HEK293T (cell line): ENCODE results near the gene TARS3.
"Not testable (repeated sequence)": the region's sequence is repeated elsewhere in the genome, so short reads cannot be mapped to it uniquely, and the experiment has no call there.

Source experiments
- CTCF ChIA-PET: fragments of 350-600 bp; formaldehyde crosslinking; extraction: SDS; loops from one replicate; lab custom pipeline; 2021; ENCODE audit warnings: antibody characterized with exemption, inconsistent platforms; lab: Yijun Ruan, JAX
- POLR2A ChIA-PET: fragments of 350-600 bp; formaldehyde crosslinking; extraction: SDS; loops from one replicate; lab custom pipeline; 2020; ENCODE audit warnings: antibody characterized with exemption, inconsistent platforms; lab: Yijun Ruan, JAX
- DNase-seq: peaks from one replicate; pipeline ENCODE4 v3.0.0; 2012; ENCODE audit warnings: mixed read lengths; ENCODE audit errors: extremely low spot score
- ARNT ChIP-seq: fragments of 450-650 bp; IDR thresholded peaks from 2 replicates; pipeline ENCODE4 v1.6.1; 2017; ENCODE audit warnings: mild to moderate bottlenecking
- BHLHE40 ChIP-seq: fragments of 450-650 bp; IDR thresholded peaks from 2 replicates; pipeline ENCODE4 v1.6.1; 2016; ENCODE audit warnings: mild to moderate bottlenecking, moderate library complexity, borderline replicate concordance
- CTBP1 ChIP-seq: fragments of 450-650 bp; IDR thresholded peaks from 2 replicates; pipeline ENCODE4 v1.6.1; 2016; ENCODE audit warnings: borderline replicate concordance
- ELF4 ChIP-seq: fragments of 450-650 bp; IDR thresholded peaks from 2 replicates; pipeline ENCODE4 v1.6.1; 2017; ENCODE audit warnings: antibody characterized with exemption
- FOXA1 ChIP-seq: fragments of 450-650 bp; IDR thresholded peaks from 2 replicates; pipeline ENCODE4 v1.6.1; 2016; ENCODE audit warnings: mild to moderate bottlenecking
- FOXK2 ChIP-seq: fragments of 450-650 bp; IDR thresholded peaks from 2 replicates; pipeline ENCODE4 v1.6.1; 2016; ENCODE audit warnings: mild to moderate bottlenecking
- FOXM1 ChIP-seq: fragments of 450-650 bp; IDR thresholded peaks from 2 replicates; pipeline ENCODE4 v1.6.1; 2017; ENCODE audit warnings: mild to moderate bottlenecking, borderline replicate concordance
- HDGF ChIP-seq: fragments of 450-650 bp; IDR thresholded peaks from 2 replicates; pipeline ENCODE4 v1.6.1; 2017; ENCODE audit warnings: antibody characterized with exemption, borderline replicate concordance
- L3MBTL2 ChIP-seq: fragments of 450-650 bp; conservative IDR thresholded peaks from 2 replicates; pipeline ENCODE4 v1.6.1; 2016; ENCODE audit warnings: mild to moderate bottlenecking
- LEF1 ChIP-seq: fragments of 450-650 bp; IDR thresholded peaks from 2 replicates; pipeline ENCODE4 v1.6.1; 2017; ENCODE audit warnings: mild to moderate bottlenecking, borderline replicate concordance
- NFRKB ChIP-seq: fragments of 450-650 bp; IDR thresholded peaks from 2 replicates; pipeline ENCODE4 v1.6.1; 2016; ENCODE audit warnings: mild to moderate bottlenecking, moderate library complexity
- SP1 ChIP-seq: fragments of 450-650 bp; IDR thresholded peaks from 2 replicates; pipeline ENCODE4 v1.6.1; 2017
- SUZ12 ChIP-seq: fragments of 450-650 bp; IDR thresholded peaks from 2 replicates; pipeline ENCODE4 v1.6.1; 2016; ENCODE audit warnings: mild to moderate bottlenecking
- TARDBP ChIP-seq: fragments of 450-650 bp; IDR thresholded peaks from 2 replicates; pipeline ENCODE4 v1.6.1; 2016
- ZNF384 ChIP-seq: fragments of 450-650 bp; IDR thresholded peaks from 2 replicates; pipeline ENCODE4 v1.6.1; 2016
- TF ChIP-seq, protein P1 (sequence below): fragments of 450-650 bp; IDR thresholded peaks from 2 replicates; pipeline ENCODE4 v1.6.1; 2016

Gene TARS3

GRCh38 chr15:101637919-101638318 lies 86.4 kb downstream of the TARS3 start:
- TF ChIP-seq SUZ12 = no peak
- TF ChIP-seq FOXM1 = no peak
- no peak for TF ChIP-seq NFRKB
- TF ChIP-seq SP1 = no peak
- TF ChIP-seq HDGF = no peak
- TF ChIP-seq CTBP1 = no peak
- TF ChIP-seq, protein P1, sequence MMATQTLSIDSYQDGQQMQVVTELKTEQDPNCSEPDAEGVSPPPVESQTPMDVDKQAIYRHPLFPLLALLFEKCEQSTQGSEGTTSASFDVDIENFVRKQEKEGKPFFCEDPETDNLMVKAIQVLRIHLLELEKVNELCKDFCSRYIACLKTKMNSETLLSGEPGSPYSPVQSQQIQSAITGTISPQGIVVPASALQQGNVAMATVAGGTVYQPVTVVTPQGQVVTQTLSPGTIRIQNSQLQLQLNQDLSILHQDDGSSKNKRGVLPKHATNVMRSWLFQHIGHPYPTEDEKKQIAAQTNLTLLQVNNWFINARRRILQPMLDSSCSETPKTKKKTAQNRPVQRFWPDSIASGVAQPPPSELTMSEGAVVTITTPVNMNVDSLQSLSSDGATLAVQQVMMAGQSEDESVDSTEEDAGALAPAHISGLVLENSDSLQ = no peak
- no peak for TF ChIP-seq ELF4
- no peak for TF ChIP-seq BHLHE40
- no peak for TF ChIP-seq FOXK2
- no peak for TF ChIP-seq L3MBTL2
- TF ChIP-seq ARNT = no peak
- TF ChIP-seq FOXA1 = no peak
- TF ChIP-seq TARDBP = no peak
- no peak for TF ChIP-seq LEF1
- no peak for TF ChIP-seq ZNF384
- POLR2A ChIA-PET = no interaction called here
- no peak for DNase-seq
- CTCF ChIA-PET = no interaction called here

DNA sequence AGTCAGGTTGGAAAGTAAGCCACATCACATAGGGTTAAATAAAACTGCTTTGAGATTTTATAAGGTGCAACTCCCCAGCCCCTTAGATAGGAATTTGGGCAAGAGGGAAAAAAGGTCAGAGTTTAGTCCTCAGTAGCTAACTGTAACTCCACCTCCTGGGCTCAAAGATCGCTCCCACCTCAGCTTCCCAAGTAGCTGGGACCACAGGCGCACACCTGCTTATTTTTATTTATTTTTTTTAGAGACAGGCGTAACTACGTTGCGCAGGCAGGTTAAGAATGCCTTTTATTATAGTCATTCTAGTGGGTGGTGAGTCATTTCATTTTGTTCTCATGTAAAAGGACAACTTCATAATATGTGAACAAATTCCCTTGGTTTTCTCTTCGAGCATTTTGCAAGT lies 86.8 kb downstream of the TARS3 start:
- DNase-seq = no peak
- CTCF ChIA-PET = interaction anchor here (1.0 to 1.2 kb wide), 2 partner anchors 13 to 135 kb away, joined by 3 read pairs; no protein-coding TSS in a partner anchor
- no peak for TF ChIP-seq FOXA1
- TF ChIP-seq FOXK2 = no peak
- no peak for TF ChIP-seq SUZ12
- TF ChIP-seq, protein P1 = no peak
- no peak for TF ChIP-seq LEF1
- no peak for TF ChIP-seq NFRKB
- TF ChIP-seq CTBP1 = no peak
- TF ChIP-seq ZNF384 = no peak
- no peak for TF ChIP-seq ARNT
- TF ChIP-seq SP1 = no peak
- POLR2A ChIA-PET = no interaction called here

- DNase-seq = no peak
- TF ChIP-seq ELF4 (no peak), SUZ12 (no peak), CTBP1 (no peak), TARDBP (no peak), BHLHE40 (no peak), HDGF (no peak), ARNT (no peak), FOXA1 (no peak), FOXM1 (no peak), L3MBTL2 (no peak), NFRKB (no peak), LEF1 (no peak), SP1 (no peak), FOXK2 (no peak)
- TF ChIP-seq, protein P1 = no peak
- ChIA-PET POLR2A (no interaction called here), CTCF (interaction anchor here (1.0 to 1.2 kb wide), 2 partner anchors 13 to 135 kb away, joined by 3 read pairs; no protein-coding TSS in a partner anchor)
Measured at GRCh38 chr15:101637038-101637437, 87.2 kb downstream of the TARS3 start.

DNA sequence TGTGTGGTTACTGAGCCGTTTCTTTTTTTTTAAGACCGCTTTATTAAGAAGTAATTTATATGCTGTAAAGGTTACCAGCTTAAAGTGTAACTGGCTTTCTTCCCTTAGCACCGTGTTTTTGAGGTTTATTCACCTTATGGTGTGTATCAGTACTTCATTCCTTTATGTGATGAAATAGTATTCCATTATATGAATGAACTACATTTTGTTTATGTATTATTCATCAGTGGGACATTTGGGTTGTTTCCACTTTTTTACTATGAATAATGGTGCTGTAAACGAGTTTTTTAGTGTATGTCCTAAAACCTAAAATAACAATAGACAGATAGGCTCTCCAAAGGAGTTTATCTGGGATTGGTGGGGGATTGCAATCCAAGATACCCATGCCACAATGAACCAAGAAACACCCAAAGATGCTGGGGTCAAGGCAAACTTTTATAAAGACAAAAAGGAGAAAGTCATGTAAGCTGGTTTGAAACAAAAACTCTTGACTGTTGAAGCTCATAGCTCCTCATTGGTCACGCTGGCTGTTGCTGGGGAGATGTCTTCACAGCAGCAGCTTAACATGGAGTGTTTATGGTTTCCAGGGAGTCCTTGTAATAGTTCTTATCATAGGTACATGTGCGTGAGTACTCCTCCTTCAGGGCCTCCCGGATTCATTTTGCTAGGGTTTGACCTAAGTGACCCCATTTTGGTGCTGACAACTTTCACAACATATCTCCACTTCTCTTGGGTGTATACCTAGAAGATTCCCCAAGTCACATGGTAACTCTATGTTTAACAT lies 88.1 kb downstream of the TARS3 start:
- ChIA-PET POLR2A (no interaction called here), CTCF (interaction anchor here (1.2 kb wide), 1 partner anchor 134 kb away, joined by 3 read pairs; no protein-coding TSS in a partner anchor)
- no peak for DNase-seq
- TF ChIP-seq ELF4 = no peak
- no peak for TF ChIP-seq CTBP1
- TF ChIP-seq BHLHE40 = no peak
- no peak for TF ChIP-seq ARNT

- TF ChIP-seq FOXM1 (no peak), TARDBP (no peak), HDGF (no peak), SUZ12 (no peak), ZNF384 (no peak), CTBP1 (no peak), ARNT (no peak), NFRKB (no peak), SP1 (no peak), ELF4 (no peak), LEF1 (no peak), FOXA1 (no peak), L3MBTL2 (no peak), BHLHE40 (no peak), FOXK2 (no peak)
- TF ChIP-seq, protein P1 = no peak
- POLR2A ChIA-PET = no interaction called here
- CTCF ChIA-PET = interaction anchor here (0.8 kb wide), 1 partner anchor 625 kb away, joined by 4 read pairs; no protein-coding TSS in a partner anchor
- DNase-seq = no peak
Measured at GRCh38 chr15:101633356-101633755, 90.9 kb downstream of the TARS3 start.

GRCh38 chr15:101626729-101627128 lies 97.5 kb downstream of the TARS3 start:
- DNase-seq, CTCF ChIA-PET, POLR2A ChIA-PET: not testable (repeated sequence)
